ENCODE data around the gene ST6GALNAC2.

The ST6GALNAC2 gene

GRCh38 chr17:76570877-76571471, 14.7 kb downstream of the ST6GALNAC2 start:
- no peak for TF ChIP-seq CTCF (IDR thresholded peaks at IDR 0.05)

GRCh38 chr17:76570457-76570856, 15.2 kb downstream of the ST6GALNAC2 start:
- no peak for TF ChIP-seq CTCF (IDR thresholded peaks at IDR 0.05)

DNA sequence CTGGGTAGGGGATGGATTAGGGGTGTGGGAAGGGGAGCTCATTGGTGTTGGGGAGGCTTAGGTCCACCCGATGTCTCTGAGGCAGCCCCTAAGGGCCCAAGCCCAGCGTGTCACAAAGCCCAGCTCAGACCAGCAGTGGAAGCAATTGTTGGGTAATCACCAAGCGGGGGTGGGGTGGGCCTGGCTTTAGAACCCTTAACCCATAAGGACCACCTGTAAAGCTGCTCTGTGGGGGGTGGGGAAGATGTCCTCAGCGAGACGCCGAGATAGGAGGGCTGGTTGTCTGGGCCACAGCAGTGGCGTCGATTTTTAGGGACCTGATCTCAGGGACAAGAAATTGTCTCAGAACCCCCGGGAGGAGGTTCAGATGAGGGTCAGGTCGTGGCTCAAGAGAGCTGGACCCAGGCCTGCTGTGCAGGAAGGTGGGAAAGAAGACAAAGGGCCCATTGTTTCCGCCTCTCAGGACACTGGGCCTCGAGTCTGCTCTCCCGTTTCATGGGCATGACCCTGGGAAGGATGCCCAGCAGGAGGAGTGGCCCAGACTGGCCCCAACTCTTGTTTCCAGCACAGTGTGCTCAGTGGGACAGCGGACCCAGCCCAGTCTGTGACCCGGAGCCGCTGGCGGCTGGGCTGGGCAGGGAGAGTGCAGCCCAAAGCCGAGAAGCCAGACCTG, 15.9 kb downstream of the ST6GALNAC2 start:
- TF ChIP-seq CTCF (IDR thresholded peaks at IDR 0.05) = no peak

- no peak for TF ChIP-seq CTCF (IDR thresholded peaks at IDR 0.05)
Measured at GRCh38 chr17:76568811-76569221, 16.8 kb downstream of the ST6GALNAC2 start.

- TF ChIP-seq CTCF (IDR thresholded peaks at IDR 0.05) = no peak
Measured at GRCh38 chr17:76567634-76568432, 17.8 kb downstream of the ST6GALNAC2 start.

DNA sequence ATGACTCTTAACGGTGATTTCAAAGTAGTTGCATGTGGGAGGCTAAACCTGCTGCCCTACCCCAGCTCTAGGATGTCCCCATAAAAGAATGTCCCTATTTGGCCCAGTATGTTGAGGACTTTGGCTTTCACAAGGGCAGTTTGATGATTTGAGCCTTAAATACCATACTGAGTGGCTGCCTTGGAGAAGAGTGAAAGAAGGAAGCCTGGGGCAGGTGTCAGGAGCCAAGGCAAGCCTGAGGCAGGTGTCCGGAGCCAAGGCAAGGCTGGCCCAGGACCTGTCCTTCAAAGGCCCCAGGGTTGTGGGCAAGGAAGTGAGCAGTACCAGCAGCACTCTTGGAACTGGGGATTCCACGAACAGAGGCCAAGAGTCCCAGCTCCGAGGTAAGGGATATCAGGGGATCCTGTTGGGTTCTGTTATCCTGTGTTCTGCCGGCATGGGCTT, 18.6 kb downstream of the ST6GALNAC2 start:
- TF ChIP-seq CTCF (IDR thresholded peaks at IDR 0.05) = no peak

GRCh38 chr17:76566613-76566943, 19.1 kb downstream of the ST6GALNAC2 start:
- TF ChIP-seq CTCF (IDR thresholded peaks at IDR 0.05) = no peak

Data from LNCAP (cell line).